GM12872 (cell line): ENCODE results near the gene TFRC.

Experiments used
- TF ChIP-seq, protein P1 (sequence below): IDR thresholded peaks from 3 replicates; pipeline ENCODE4 v1.5.1; 2011; ENCODE audit warnings: low read depth, mild to moderate bottlenecking, low read length, moderate library complexity; ENCODE audit not compliant: insufficient read depth

Gene TFRC

GRCh38 chr3:196120291-196120951 is 38.5 kb upstream of the TFRC start:
- TF ChIP-seq, protein P1, sequence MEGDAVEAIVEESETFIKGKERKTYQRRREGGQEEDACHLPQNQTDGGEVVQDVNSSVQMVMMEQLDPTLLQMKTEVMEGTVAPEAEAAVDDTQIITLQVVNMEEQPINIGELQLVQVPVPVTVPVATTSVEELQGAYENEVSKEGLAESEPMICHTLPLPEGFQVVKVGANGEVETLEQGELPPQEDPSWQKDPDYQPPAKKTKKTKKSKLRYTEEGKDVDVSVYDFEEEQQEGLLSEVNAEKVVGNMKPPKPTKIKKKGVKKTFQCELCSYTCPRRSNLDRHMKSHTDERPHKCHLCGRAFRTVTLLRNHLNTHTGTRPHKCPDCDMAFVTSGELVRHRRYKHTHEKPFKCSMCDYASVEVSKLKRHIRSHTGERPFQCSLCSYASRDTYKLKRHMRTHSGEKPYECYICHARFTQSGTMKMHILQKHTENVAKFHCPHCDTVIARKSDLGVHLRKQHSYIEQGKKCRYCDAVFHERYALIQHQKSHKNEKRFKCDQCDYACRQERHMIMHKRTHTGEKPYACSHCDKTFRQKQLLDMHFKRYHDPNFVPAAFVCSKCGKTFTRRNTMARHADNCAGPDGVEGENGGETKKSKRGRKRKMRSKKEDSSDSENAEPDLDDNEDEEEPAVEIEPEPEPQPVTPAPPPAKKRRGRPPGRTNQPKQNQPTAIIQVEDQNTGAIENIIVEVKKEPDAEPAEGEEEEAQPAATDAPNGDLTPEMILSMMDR = no peak

DNA sequence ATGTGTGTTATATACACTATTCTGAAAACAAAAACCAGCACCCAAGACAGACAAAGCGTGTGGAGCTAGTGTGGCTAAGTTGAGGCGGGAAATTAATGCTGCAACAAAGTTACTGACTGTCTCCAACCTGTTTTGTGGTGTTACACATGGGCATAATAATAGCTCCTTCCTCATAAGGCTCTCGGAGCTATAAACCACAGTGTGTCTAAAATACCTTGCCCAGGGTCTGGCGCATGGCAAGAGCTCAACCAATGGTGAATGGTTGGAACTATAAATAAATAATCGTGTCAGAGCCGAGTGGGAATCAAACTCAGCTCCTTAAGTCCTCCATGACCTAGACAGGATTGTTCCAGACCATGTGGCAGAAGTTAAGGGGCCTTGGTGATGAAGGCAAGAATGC is 35.9 kb upstream of the TFRC start:
- TF ChIP-seq, protein P1 = no peak

DNA sequence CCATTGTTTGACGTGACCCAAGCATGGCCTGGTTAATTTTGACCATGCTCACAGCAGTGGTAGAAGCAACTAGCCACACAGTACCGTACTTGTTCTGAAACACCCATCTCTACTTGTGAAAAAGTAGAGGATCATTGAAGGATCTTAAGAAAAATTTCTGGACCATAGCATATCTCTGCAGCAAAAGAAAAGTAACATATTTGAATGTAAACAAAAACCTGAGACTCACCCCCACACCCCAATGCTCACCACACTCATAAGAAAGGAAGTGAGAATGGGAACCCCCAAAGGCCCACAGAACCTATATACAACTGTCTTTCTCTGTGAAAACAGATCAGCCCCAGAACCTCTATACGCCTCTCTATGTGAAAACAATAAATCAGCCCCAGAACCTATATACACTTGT is 33.8 kb upstream of the TFRC start:
- TF ChIP-seq, protein P1 = no peak

GRCh38 chr3:196111939-196112386 is 30.1 kb upstream of the TFRC start:
- TF ChIP-seq, protein P1 = no peak

GRCh38 chr3:196108075-196108743 is 26.3 kb upstream of the TFRC start:
- TF ChIP-seq, protein P1 = no peak

GRCh38 chr3:196097373-196098154 is 15.7 kb upstream of the TFRC start:
- TF ChIP-seq, protein P1 = no peak

- TF ChIP-seq, protein P1 = no peak
Observed at GRCh38 chr3:196096382-196096953, 14.6 kb upstream of the TFRC start.
